Esophagus squamous epithelium (tissue), 4 donors: Measurements from ENCODE around the gene CHEK1.

Source experiments
- CTCF ChIP-seq, 6 experiments: fragments of 450-650 bp in 4 of 6; fragments of 200-600 bp in 2 of 6; sonication (generic) in 2 of 6; IDR thresholded peaks; one replicate each; pipeline ENCODE4 v1.5.1; 2016 to 2019; ENCODE audit warnings: antibody characterized with exemption in 6 of 6, mild to moderate bottlenecking in 4 of 6, moderate library complexity in 4 of 6
- POLR2A ChIP-seq, 4 donors: fragments of 450-650 bp; IDR thresholded peaks; one replicate each; pipeline ENCODE4 v1.6.1; 2017; ENCODE audit warnings: antibody characterized with exemption in 4 of 4, mild to moderate bottlenecking in 4 of 4, moderate library complexity in 3 of 4

GRCh38 chr11:125679397-125679796 is 54.4 kb downstream of the CHEK1 start:
- no peak for TF ChIP-seq CTCF (IDR thresholded peaks at IDR 0.05)
- TF ChIP-seq POLR2A (IDR thresholded peaks at IDR 0.05): no peak
